ENCODE data around the gene TIAL1. TPM values are rescaled to one million over a fixed set of nuclear protein-coding genes. Genes with fewer than 3 reads are reported as not detected.

The TIAL1 gene
- total and polyA plus RNA-seq, 4 donors: 44.0 to 149 (median 65.4) TPM

- WGBS, 2 donors: 91 to 99% methylated on average over 4 of the region's 4 CpGs
- H3K4me1 ChIP-seq (ENCODE audit: control insufficient read depth in 5 of 5, insufficient read depth in 5 of 5, low read length in 5 of 5): peaks cover 0 to 13% (median 0%) of the 10 kb centered on the region in 5 donors
- H3K36me3 ChIP-seq (ENCODE audit: control insufficient read depth in 4 of 4, insufficient read depth in 4 of 4, low read length in 4 of 4): no peaks in the 10 kb centered on the region
- no peak overlapping the region for H3K9ac ChIP-seq (ENCODE audit: insufficient read depth in 1 of 2, low read length in 2 of 2)
- no peak for TF ChIP-seq CTCF (IDR thresholded peaks at IDR 0.05; ENCODE audit: control extremely low read depth, extremely low read depth)
- ATAC-seq (ENCODE audit: insufficient read depth, low FRiP score): no peak
- H3K9me3 ChIP-seq (ENCODE audit: control insufficient read depth in 4 of 4, insufficient read depth in 3 of 4, low read length in 3 of 4): no peaks in the 10 kb centered on the region
- no peak overlapping the region for H3K4me3 ChIP-seq
- no peak for DNase-seq
- peaks cover 0 to 32% (median 10%) of the 10 kb centered on the region in 3 donors for H3K27me3 ChIP-seq (ENCODE audit: control insufficient read depth in 3 of 3, insufficient read depth in 3 of 3, low read length in 2 of 3)
- no peak overlapping the region for H3K27ac ChIP-seq (ENCODE audit: low read depth in 1 of 2, low read length in 1 of 2)
Observed at GRCh38 chr10:119540038-119540437, 56.7 kb downstream of the TIAL1 start.

GRCh38 chr10:119539359-119539825, 57.4 kb downstream of the TIAL1 start:
- H3K27ac ChIP-seq (ENCODE audit: low read depth in 1 of 2, low read length in 1 of 2): no peak overlapping the region

GRCh38 chr10:119538632-119539358, 58.0 kb downstream of the TIAL1 start:
- 64 to 67% methylated on average over 9 of the region's 9 CpGs for WGBS, 2 donors
- no peak for TF ChIP-seq CTCF (IDR thresholded peaks at IDR 0.05; ENCODE audit: control extremely low read depth, extremely low read depth)
- Histone ChIP-seq H3K9me3 (ENCODE audit: control insufficient read depth in 4 of 4, insufficient read depth in 3 of 4, low read length in 3 of 4) (no peaks in the 10 kb centered on the region), H3K27ac (ENCODE audit: low read depth in 1 of 2, low read length in 1 of 2) (no peak overlapping the region), H3K4me1 (ENCODE audit: control insufficient read depth in 5 of 5, insufficient read depth in 5 of 5, low read length in 5 of 5) (peaks cover 0 to 10% (median 0%) of the 10 kb centered on the region in 5 donors), H3K9ac (ENCODE audit: insufficient read depth in 1 of 2, low read length in 2 of 2) (no peak overlapping the region), H3K4me3 (no peak overlapping the region), H3K36me3 (ENCODE audit: control insufficient read depth in 4 of 4, insufficient read depth in 4 of 4, low read length in 4 of 4) (no peaks in the 10 kb centered on the region), H3K27me3 (ENCODE audit: control insufficient read depth in 3 of 3, insufficient read depth in 3 of 3, low read length in 2 of 3) (peaks cover 0 to 25% (median 3%) of the 10 kb centered on the region in 3 donors)
- no peak for DNase-seq
- ATAC-seq (ENCODE audit: insufficient read depth, low FRiP score): no peak

More at GRCh38 chr10:119539359-119539825, 57.4 kb downstream of the TIAL1 start:
- no peak for DNase-seq
- no peak overlapping the region for H3K4me3 ChIP-seq
- ATAC-seq (ENCODE audit: insufficient read depth, low FRiP score): no peak
- H3K9me3 ChIP-seq (ENCODE audit: control insufficient read depth in 4 of 4, insufficient read depth in 3 of 4, low read length in 3 of 4): no peaks in the 10 kb centered on the region
- H3K36me3 ChIP-seq (ENCODE audit: control insufficient read depth in 4 of 4, insufficient read depth in 4 of 4, low read length in 4 of 4): no peaks in the 10 kb centered on the region
- no peak for TF ChIP-seq CTCF (IDR thresholded peaks at IDR 0.05; ENCODE audit: control extremely low read depth, extremely low read depth)
- H3K9ac ChIP-seq (ENCODE audit: insufficient read depth in 1 of 2, low read length in 2 of 2): no peak overlapping the region
- peaks cover 0 to 31% (median 9%) of the 10 kb centered on the region in 3 donors for H3K27me3 ChIP-seq (ENCODE audit: control insufficient read depth in 3 of 3, insufficient read depth in 3 of 3, low read length in 2 of 3)
- 76 to 79% methylated on average over 9 of the region's 9 CpGs for WGBS, 2 donors
- peaks cover 0 to 13% (median 0%) of the 10 kb centered on the region in 5 donors for H3K4me1 ChIP-seq (ENCODE audit: control insufficient read depth in 5 of 5, insufficient read depth in 5 of 5, low read length in 5 of 5)
